A673 (cell line): ENCODE data around the gene PHRF1. TPM values are rescaled to one million over a fixed set of nuclear protein-coding genes. Genes with fewer than 3 reads are reported as not detected.

Experiments used
- BruUV-seq: library from RNA; stranded (reverse); fragments of 400-500 nt; replicated peaks from 2 replicates; lab custom pipeline; 2021; lab: Mats Ljungman, UMichigan
- CTCF ChIA-PET: fragments of 300-600 bp; sonication (Branson Sonifier 250); formaldehyde crosslinking; loops from one replicate; lab custom pipeline; 2022; ENCODE audit warnings: antibody characterized with exemption; lab: Charles Lee
- POLR2A ChIA-PET: fragments of 300-600 bp; sonication (Branson Sonifier 250); formaldehyde crosslinking; loops from one replicate; lab custom pipeline; 2022; ENCODE audit warnings: antibody characterized with exemption; ENCODE audit not compliant: low non-redundant PET; lab: Charles Lee
- DNase-seq: peaks from one replicate; pipeline ENCODE4 v3.0.0-alpha.2; 2015; ENCODE audit warnings: low spot score
- H3K27ac ChIP-seq: fragments of 200-600 bp; sonication (generic); 2 replicates; pipeline ENCODE4 v1.5.1; 2016; ENCODE audit warnings: mixed run types, low read depth, mild to moderate bottlenecking, mixed read lengths, antibody characterized with exemption, low read length; ENCODE audit not compliant: poor library complexity, severe bottlenecking
- H3K27me3 ChIP-seq: fragments of 200-600 bp; sonication (generic); replicated peaks from 2 replicates; pipeline ENCODE4 v1.6.1; 2017; ENCODE audit warnings: mixed run types, low read depth, mild to moderate bottlenecking, mixed read lengths, antibody characterized with exemption, low read length; ENCODE audit not compliant: insufficient read depth, poor library complexity
- H3K36me3 ChIP-seq: fragments of 200-600 bp; sonication (generic); 2 replicates; pipeline ENCODE4 v1.6.1; 2016; ENCODE audit warnings: mixed run types, mild to moderate bottlenecking, mixed read lengths, antibody characterized with exemption, low read length; ENCODE audit not compliant: insufficient read depth, poor library complexity, severe bottlenecking
- H3K4me1 ChIP-seq: fragments of 200-600 bp; sonication (generic); 2 replicates; pipeline ENCODE4 v1.6.1; 2017; ENCODE audit warnings: mixed run types, mild to moderate bottlenecking, mixed read lengths, antibody characterized with exemption, low read length; ENCODE audit not compliant: insufficient read depth, poor library complexity, severe bottlenecking
- H3K4me3 ChIP-seq: fragments of 200-600 bp; sonication (generic); 2 replicates; pipeline ENCODE4 v1.5.1; 2016; ENCODE audit warnings: low read depth, mixed run types, mild to moderate bottlenecking, mixed read lengths, low read length; ENCODE audit not compliant: poor library complexity, severe bottlenecking
- H3K9me3 ChIP-seq: fragments of 200-600 bp; sonication (generic); 2 replicates; pipeline ENCODE4 v1.6.1; 2016; ENCODE audit warnings: mixed run types, low read depth, mild to moderate bottlenecking, mixed read lengths, antibody characterized with exemption, low read length; ENCODE audit not compliant: poor library complexity, severe bottlenecking
- CTCF ChIP-seq: fragments of 300-800, 200-600 bp; sonication (generic); conservative IDR thresholded peaks from 2 replicates; pipeline ENCODE4 v1.5.1; 2017; ENCODE audit warnings: low read depth, mild to moderate bottlenecking, antibody characterized with exemption, low read length, moderate library complexity, mixed read lengths
- EZH2 ChIP-seq: fragments of 200-600 bp; sonication (generic); IDR thresholded peaks from 2 replicates; pipeline ENCODE4 v1.6.1; 2017; ENCODE audit warnings: borderline replicate concordance, low read depth, mild to moderate bottlenecking, mixed read lengths, antibody characterized with exemption, low read length; ENCODE audit not compliant: poor library complexity, severe bottlenecking
- intact Hi-C: fragments of 100-400 bp; cut with micrococcal nuclease; formaldehyde crosslinking; loops from one replicate; pipeline ENCODE4 v1.10.0; 2022; ENCODE audit not compliant: unreplicated experiment
- total RNA-seq: library from RNA; stranded (reverse); gene quantifications from 2 replicates; pipeline ENCODE4 v1.2.3, GENCODE V29; 2021

Gene PHRF1
- total RNA-seq, 1 experiment from 2014 or later: 43.0 TPM

- TF ChIP-seq EZH2 (no peak), CTCF (no peak)
- Histone ChIP-seq H3K4me3 (no peak overlapping the region), H3K4me1 (peaks cover 17% of the 10 kb centered on the region), H3K9me3 (no peaks in the 10 kb centered on the region), H3K27ac (no peak overlapping the region), H3K27me3 (no peaks in the 10 kb centered on the region), H3K36me3 (no peaks in the 10 kb centered on the region)
- intact Hi-C loops: no loop called here
- BruUV-seq: no TSS peak
- DNase-seq: no peak
- POLR2A ChIA-PET: no interaction called here
- CTCF ChIA-PET: no interaction called here
Measured at GRCh38 chr11:538431-539051, 37.7 kb upstream of the PHRF1 start.

GRCh38 chr11:539971-540481, 36.2 kb upstream of the PHRF1 start:
- Histone ChIP-seq H3K27me3 (no peaks in the 10 kb centered on the region), H3K4me1 (peaks cover 14% of the 10 kb centered on the region), H3K4me3 (no peak overlapping the region), H3K9me3 (no peaks in the 10 kb centered on the region), H3K36me3 (no peaks in the 10 kb centered on the region), H3K27ac (no peak overlapping the region)
- BruUV-seq: no TSS peak
- CTCF ChIA-PET: no interaction called here
- TF ChIP-seq CTCF: no peak
- TF ChIP-seq EZH2: no peak
- intact Hi-C loops: no loop called here
- POLR2A ChIA-PET: no interaction called here
- no peak for DNase-seq

GRCh38 chr11:540583-541432, 35.5 kb upstream of the PHRF1 start:
- CTCF ChIA-PET: no interaction called here
- Histone ChIP-seq H3K4me3 (no peak overlapping the region), H3K4me1 (peaks cover 14% of the 10 kb centered on the region), H3K36me3 (no peaks in the 10 kb centered on the region), H3K9me3 (no peaks in the 10 kb centered on the region), H3K27me3 (no peaks in the 10 kb centered on the region), H3K27ac (no peak overlapping the region)
- intact Hi-C loops: no loop called here
- TF ChIP-seq EZH2 (no peak), CTCF (no peak)
- POLR2A ChIA-PET: no interaction called here
- BruUV-seq: no TSS peak
- no peak for DNase-seq
